ENCODE data around the gene RPH3AL. TPM values are rescaled to one million over a fixed set of nuclear protein-coding genes. Genes with fewer than 3 reads are reported as not detected.

The RPH3AL gene
- total and polyA plus RNA-seq, 2 of the 8 experiments (the other 6 are each of a cell fraction or from before 2014, with no cell fraction given), result 5.6 to 5.8 TPM

GRCh38 chr17:296379-296778 lies 56.2 kb downstream of the RPH3AL start:
- Histone ChIP-seq H3K4me2 (ENCODE audit: insufficient read depth in 1 of 2, low read depth in 2 of 2, low read length in 2 of 2) (no peak overlapping the region), H2AFZ (ENCODE audit: low read length) (no peak overlapping the region), H2BK20ac (ENCODE audit: low read length) (no peak overlapping the region), H3K9ac (replicated peaks in 1 of 4; ENCODE audit: extremely low read depth in 1 of 4, low read depth in 3 of 4, low read length in 3 of 4) (no peak overlapping the region), H2AK5ac (ENCODE audit: low read depth, low read length) (no peak overlapping the region), H3K27ac (ENCODE audit: low read depth, low read length) (no peak overlapping the region), H3K36me3 (ENCODE audit: control insufficient read depth in 2 of 4, insufficient read depth in 4 of 4, low read length in 3 of 4) (no peaks in the 10 kb centered on the region), H3K23ac (ENCODE audit: insufficient read length) (no peak overlapping the region), H3K4ac (replicated peaks; ENCODE audit: insufficient read length, low read depth, low read length) (no peak overlapping the region), H3K14ac (ENCODE audit: insufficient read length) (no peak overlapping the region), H2BK5ac (ENCODE audit: low read depth, low read length) (no peak overlapping the region), H3K4me3 (ENCODE audit: extremely low read depth in 1 of 4, insufficient read depth in 2 of 4, low read depth in 3 of 4, low read length in 4 of 4) (no peak overlapping the region), H4K91ac (replicated peaks; ENCODE audit: insufficient read length, low read length) (no peak overlapping the region), H3K9me3 (ENCODE audit: insufficient read depth in 2 of 2, low read depth in 1 of 2, low read length in 1 of 2) (no peaks in the 10 kb centered on the region), H3K79me1 (ENCODE audit: low read depth, low read length) (no peaks in the 10 kb centered on the region), H4K5ac (ENCODE audit: insufficient read length, low read depth, low read length) (no peak overlapping the region), H2BK120ac (replicated peaks; ENCODE audit: low read depth, low read length) (no peak overlapping the region), H2BK15ac (ENCODE audit: low read length) (no peak overlapping the region), H3K18ac (ENCODE audit: extremely low read depth, low read length) (no peak overlapping the region), H3K56ac (replicated peaks; ENCODE audit: insufficient read length, low read depth, low read length) (no peak overlapping the region), H3K4me1 (replicated peaks in 1 of 4; ENCODE audit: control insufficient read depth in 3 of 4, insufficient read depth in 4 of 4, low read length in 3 of 4) (no peaks in the 10 kb centered on the region), H4K8ac (ENCODE audit: extremely low read depth, insufficient read depth, low read length) (no peak overlapping the region), H2BK12ac (ENCODE audit: low read depth, low read length) (no peak overlapping the region), H3K27me3 (replicated peaks in 1 of 4; ENCODE audit: control insufficient read depth in 3 of 4, extremely low read depth in 1 of 4, insufficient read depth in 3 of 4, low read length in 3 of 4) (no peaks in the 10 kb centered on the region; a peak in 1 of 7 replicates), H3K23me2 (ENCODE audit: low read depth, low read length) (no peaks in the 10 kb centered on the region), H4K20me1 (replicated peaks in 1 of 2; ENCODE audit: control insufficient read depth in 1 of 2, insufficient read depth in 2 of 2, low read length in 2 of 2) (no peaks in the 10 kb centered on the region), H3K79me2 (ENCODE audit: control insufficient read depth in 1 of 2, insufficient read depth in 2 of 2, low read length in 2 of 2) (no peaks in the 10 kb centered on the region)
- POLR2A ChIA-PET (ENCODE audit: partially characterized antibody), result no interaction called here
- 83% methylated on average over 15 of the region's 15 CpGs; no CpG with 5 or more reads in 1 of the 2 experiments for WGBS, 2 experiments (ENCODE audit: extremely low coverage in 1 of 2, insufficient coverage in 1 of 2, insufficient read length in 1 of 2, insufficient replicate concordance in 2 of 2, low coverage in 1 of 2, low lambda C conversion rate in 2 of 2, missing lambda C conversion rate in 1 of 2)
- no peak for DNase-seq (ENCODE audit: low read depth in 1 of 2, low spot score in 2 of 2)
- CTCF ChIA-PET (ENCODE audit: partially characterized antibody), result interaction anchor here (0.7 to 2.5 kb wide), 2 partner anchors 12 to 36 kb away, joined by 3 to 12 read pairs; no protein-coding TSS in a partner anchor
- no peak for TF ChIP-seq SIRT6 (IDR thresholded peaks at IDR 0.05; ENCODE audit: low read length)
- no peak for FAIRE-seq

All from H1 (cell line).